Keratinocyte (primary cell): ENCODE results near the gene ATP13A1. TPM values are rescaled to one million over a fixed set of nuclear protein-coding genes. Genes with fewer than 3 reads are reported as not detected.
"Not testable (repeated sequence)": the region's sequence is repeated elsewhere in the genome, so short reads cannot be mapped to it uniquely, and the experiment has no call there.

Source experiments
- DNase-seq: peaks from one replicate; pipeline ENCODE4 v3.0.0-alpha.2; 2011; ENCODE audit warnings: low read depth, missing footprints, low spot score
- FAIRE-seq: peaks from 2 replicates; lab custom pipeline; 2011; peaks lifted over from hg19 to GRCh38; lab: Jason Lieb, UNC
- H2AFZ ChIP-seq: 2 replicates; pipeline ENCODE4 v1.6.0; 2012; ENCODE audit warnings: low read length, control low read depth, inconsistent platforms; ENCODE audit not compliant: control insufficient read depth
- H3K27ac ChIP-seq: 2 replicates; pipeline ENCODE4 v1.5.1; 2011; ENCODE audit warnings: low read length; ENCODE audit not compliant: control insufficient read depth, insufficient read depth
- H3K27me3 ChIP-seq: 3 replicates; pipeline ENCODE4 v1.6.0; 2011; ENCODE audit warnings: low read length; ENCODE audit not compliant: control insufficient read depth, insufficient read depth; ENCODE audit errors: extremely low read depth
- H3K36me3 ChIP-seq, 2 experiments: 2 replicates in 1 of 2; 3 replicates in 1 of 2; pipeline ENCODE4 v1.5.1; 2011; ENCODE audit warnings: low read length in 2 of 2, mild to moderate bottlenecking in 1 of 2; ENCODE audit not compliant: control insufficient read depth in 2 of 2, insufficient read depth in 2 of 2; ENCODE audit errors: extremely low read depth in 1 of 2
- H3K4me1 ChIP-seq: 3 replicates; pipeline ENCODE4 v1.5.1; 2011; ENCODE audit warnings: low read length; ENCODE audit not compliant: control insufficient read depth, insufficient read depth; ENCODE audit errors: extremely low read depth
- H3K4me2 ChIP-seq: 3 replicates; pipeline ENCODE4 v1.6.0; 2011; ENCODE audit warnings: low read depth, low read length; ENCODE audit not compliant: control insufficient read depth, insufficient read depth; ENCODE audit errors: extremely low read depth
- H3K4me3 ChIP-seq, 3 experiments: fragments of 200-600 bp in 1 of 3; sonication (generic) in 1 of 3; 2 replicates in 2 of 3; 3 replicates in 1 of 3; pipeline ENCODE4 v1.5.1; 2011 to 2016; ENCODE audit warnings: low read length in 3 of 3, mild to moderate bottlenecking in 3 of 3, control low read depth in 2 of 3, inconsistent platforms in 1 of 3, low read depth in 1 of 3, mixed read lengths in 1 of 3, mixed run types in 1 of 3, moderate library complexity in 1 of 3; ENCODE audit not compliant: control insufficient read depth in 2 of 3, insufficient read depth in 2 of 3; ENCODE audit errors: extremely low read depth in 1 of 3
- H3K79me2 ChIP-seq: 2 replicates; pipeline ENCODE4 v1.6.0; 2012; ENCODE audit warnings: low read length; ENCODE audit not compliant: control insufficient read depth, insufficient read depth
- H3K9ac ChIP-seq: 3 replicates; pipeline ENCODE4 v1.6.0; 2011; ENCODE audit warnings: low read length; ENCODE audit not compliant: control insufficient read depth, insufficient read depth; ENCODE audit errors: extremely low read depth
- H3K9me1 ChIP-seq: 3 replicates; pipeline ENCODE4 v1.6.0; 2011; ENCODE audit warnings: low read length; ENCODE audit not compliant: control insufficient read depth, insufficient read depth; ENCODE audit errors: extremely low read depth
- H3K9me3 ChIP-seq: 2 replicates; pipeline ENCODE4 v1.5.1; 2012; ENCODE audit warnings: low read depth, low read length; ENCODE audit not compliant: control insufficient read depth
- H4K20me1 ChIP-seq: 3 replicates; pipeline ENCODE4 v1.6.0; 2011; ENCODE audit warnings: low read length; ENCODE audit not compliant: control insufficient read depth, insufficient read depth; ENCODE audit errors: extremely low read depth
- CTCF ChIP-seq, 3 experiments: IDR thresholded peaks in 1 of 3; conservative IDR thresholded peaks in 1 of 3; optimal IDR thresholded peaks in 1 of 3; 2 replicates in 2 of 3; 3 replicates in 1 of 3; pipeline versions ENCODE3 to v1.5.1; 2011; ENCODE audit warnings: low read length in 3 of 3, mild to moderate bottlenecking in 3 of 3, moderate library complexity in 2 of 3, control low read depth in 1 of 3, inconsistent platforms in 1 of 3; ENCODE audit not compliant: insufficient read depth in 2 of 3; ENCODE audit errors: extremely low read depth in 1 of 3
- EZH2 ChIP-seq: IDR thresholded peaks from one replicate; pipeline ENCODE4 v1.6.1; 2012; ENCODE audit warnings: inconsistent platforms, mild to moderate bottlenecking, low read length, moderate library complexity
- dilution Hi-C: fragments of 300-500 bp; cut with MboI; formaldehyde crosslinking; loops from one replicate; pipeline ENCODE4 v1.7.0; 2020; ENCODE audit warnings: low sequenced_read_pairs; ENCODE audit not compliant: extremely low pct_ligation_motif_present
- polyA plus RNA-seq, 5 experiments: library from polyadenylated mRNA; depleted of rRNA in 3 of 5; stranded (reverse) in 3 of 5; stranded (forward) in 1 of 5; unstranded in 1 of 5; fragments of >200 nt; gene quantifications; 1 replicate in 1 of 5; 2 replicates in 3 of 5; 3 replicates in 1 of 5; pipeline versions ENCODE4 v1.2.1 to v1.2.3, GENCODE V29; 2011 to 2012; ENCODE audit warnings: missing spikeins in 2 of 5, low read depth in 1 of 5, low replicate concordance in 1 of 5

ATP13A1 gene
- polyA plus RNA-seq, 1 donor (not counting 4 experiments of a cell fraction or from before 2014, with no cell fraction given), result 9.8 TPM

GRCh38 chr19:19696386-19696785, 32.9 kb upstream of the ATP13A1 start:
- Histone ChIP-seq H2AFZ (no peak overlapping the region), H4K20me1 (no peaks in the 10 kb centered on the region), H3K9ac (no peak overlapping the region), H3K4me2 (no peak overlapping the region), H3K4me3 (no peak overlapping the region), H3K36me3 (no peaks in the 10 kb centered on the region), H3K27me3 (no peaks in the 10 kb centered on the region), H3K9me1 (no peaks in the 10 kb centered on the region), H3K9me3 (no peaks in the 10 kb centered on the region), H3K79me2 (no peaks in the 10 kb centered on the region), H3K4me1 (no peaks in the 10 kb centered on the region), H3K27ac (no peak overlapping the region)
- dilution Hi-C loops, result no loop called here
- DNase-seq, result no peak
- FAIRE-seq, result no peak
- TF ChIP-seq CTCF (optimal IDR thresholded peaks at IDR 0.05 in 1 of 3, IDR thresholded peaks at IDR 0.05 in 1 of 3, conservative IDR thresholded peaks at IDR 0.05 in 1 of 3; ENCODE audit: extremely low read depth in 1 of 3, insufficient read depth in 2 of 3, low read length in 3 of 3) (no peak), EZH2 (no peak)

- H3K4me3 ChIP-seq, result no peak overlapping the region
- no peak overlapping the region for H3K27ac ChIP-seq
- H3K4me1 ChIP-seq, result no peaks in the 10 kb centered on the region
- no peaks in the 10 kb centered on the region for H3K27me3 ChIP-seq
- dilution Hi-C loops, result no loop called here
- no peaks in the 10 kb centered on the region for H4K20me1 ChIP-seq
- peaks cover 2% of the 10 kb centered on the region for H3K9me3 ChIP-seq
- TF ChIP-seq EZH2 (no peak), CTCF (optimal IDR thresholded peaks at IDR 0.05 in 1 of 3, IDR thresholded peaks at IDR 0.05 in 1 of 3, conservative IDR thresholded peaks at IDR 0.05 in 1 of 3; ENCODE audit: extremely low read depth in 1 of 3, insufficient read depth in 2 of 3, low read length in 3 of 3) (no peak)
- H3K36me3 ChIP-seq, result no peaks in the 10 kb centered on the region
- no peaks in the 10 kb centered on the region for H3K9me1 ChIP-seq
- no peak overlapping the region for H3K4me2 ChIP-seq
- H3K9ac ChIP-seq, result no peak overlapping the region
- no peak overlapping the region for H2AFZ ChIP-seq
- H3K79me2 ChIP-seq, result no peaks in the 10 kb centered on the region
- FAIRE-seq, result no peak
- DNase-seq, result no peak
Measured at GRCh38 chr19:19691683-19692082, 28.2 kb upstream of the ATP13A1 start.

GRCh38 chr19:19689023-19689422, 25.5 kb upstream of the ATP13A1 start:
- FAIRE-seq, H3K9me1 ChIP-seq, H4K20me1 ChIP-seq, H3K27ac ChIP-seq, H2AFZ ChIP-seq, DNase-seq, dilution Hi-C loops, H3K36me3 ChIP-seq, H3K9ac ChIP-seq, H3K4me1 ChIP-seq, H3K4me2 ChIP-seq, H3K9me3 ChIP-seq, H3K79me2 ChIP-seq, H3K4me3 ChIP-seq, H3K27me3 ChIP-seq: not testable (repeated sequence)
